Hematopoietic multipotent progenitor cell treated with erythropoietin and hydrocortisone succinate and interleukin-3 and kit ligand, for 4 days (in vitro differentiated cells): ENCODE data around the gene MACROH2A1.

Source experiments
- DNase-seq: peaks from one replicate; pipeline ENCODE4 v3.0.0-alpha.2; 2015

Gene MACROH2A1

GRCh38 chr5:135329066-135329912 lies 69.7 kb downstream of the MACROH2A1 start:
- no peak for DNase-seq

- DNase-seq = no peak
Measured at GRCh38 chr5:135328128-135328687, 70.8 kb downstream of the MACROH2A1 start.

- no peak for DNase-seq
Measured at GRCh38 chr5:135327429-135328127, 71.5 kb downstream of the MACROH2A1 start.

GRCh38 chr5:135326296-135327254 lies 72.5 kb downstream of the MACROH2A1 start:
- no peak for DNase-seq

GRCh38 chr5:135324897-135325650 lies 74.0 kb downstream of the MACROH2A1 start:
- DNase-seq = no peak

GRCh38 chr5:135324160-135324559 lies 74.9 kb downstream of the MACROH2A1 start:
- DNase-seq = no peak

GRCh38 chr5:135323701-135324132 lies 75.3 kb downstream of the MACROH2A1 start:
- DNase-seq = no peak

- DNase-seq = no peak
Measured at GRCh38 chr5:135323227-135323626, 75.8 kb downstream of the MACROH2A1 start.

GRCh38 chr5:135322744-135323143 lies 76.3 kb downstream of the MACROH2A1 start:
- no peak for DNase-seq

GRCh38 chr5:135322271-135322670 lies 76.8 kb downstream of the MACROH2A1 start:
- no peak for DNase-seq

- no peak for DNase-seq
Measured at GRCh38 chr5:135320718-135321484, 78.1 kb downstream of the MACROH2A1 start.

- no peak for DNase-seq
Measured at GRCh38 chr5:135319928-135320606, 79.0 kb downstream of the MACROH2A1 start.

- DNase-seq = no peak
Measured at GRCh38 chr5:135319458-135319857, 79.6 kb downstream of the MACROH2A1 start.

GRCh38 chr5:135318924-135319323 lies 80.1 kb downstream of the MACROH2A1 start:
- DNase-seq = no peak

GRCh38 chr5:135318037-135318436 lies 81.0 kb downstream of the MACROH2A1 start:
- no peak for DNase-seq

- no peak for DNase-seq
Measured at GRCh38 chr5:135317286-135317685, 81.7 kb downstream of the MACROH2A1 start.

- DNase-seq = no peak
Measured at GRCh38 chr5:135315386-135315785, 83.6 kb downstream of the MACROH2A1 start.

- DNase-seq = no peak
Measured at GRCh38 chr5:135313946-135314345, 85.1 kb downstream of the MACROH2A1 start.

- no peak for DNase-seq
Measured at GRCh38 chr5:135313405-135313804, 85.6 kb downstream of the MACROH2A1 start.

GRCh38 chr5:135312255-135312935 lies 86.6 kb downstream of the MACROH2A1 start:
- no peak for DNase-seq
